HG03442 (cell line): ENCODE results near the gene CIITA.

ENCODE experiments used
- ATAC-seq: cut with Tn5 transposase; IDR thresholded peaks from one replicate; pipeline ENCODE4 v1.9.1; 2021; ENCODE audit warnings: mild to moderate bottlenecking, moderate library complexity; ENCODE audit not compliant: unreplicated experiment

The CIITA gene

GRCh38 chr16:10851512-10851911, 25.5 kb upstream of the CIITA start:
- no peak for ATAC-seq

DNA sequence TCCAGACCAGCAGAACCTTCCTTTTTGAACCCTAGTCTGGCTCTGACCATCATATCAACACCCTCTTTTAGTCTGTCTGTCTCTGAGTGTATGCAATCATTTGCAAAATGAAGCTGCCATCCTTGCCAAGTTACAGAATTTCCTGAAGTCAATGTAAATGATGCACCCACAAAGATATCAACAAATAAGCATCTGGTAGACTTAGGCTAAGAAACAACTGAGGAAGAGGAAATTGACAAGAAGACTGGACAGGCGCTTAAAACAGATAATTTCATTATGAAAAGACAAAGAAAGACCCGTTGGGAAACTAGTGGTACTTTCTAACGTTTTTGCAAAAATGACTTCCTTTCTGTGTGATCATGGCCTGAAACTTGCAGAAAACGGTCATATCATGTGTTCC, 24.7 kb upstream of the CIITA start:
- no peak for ATAC-seq

DNA sequence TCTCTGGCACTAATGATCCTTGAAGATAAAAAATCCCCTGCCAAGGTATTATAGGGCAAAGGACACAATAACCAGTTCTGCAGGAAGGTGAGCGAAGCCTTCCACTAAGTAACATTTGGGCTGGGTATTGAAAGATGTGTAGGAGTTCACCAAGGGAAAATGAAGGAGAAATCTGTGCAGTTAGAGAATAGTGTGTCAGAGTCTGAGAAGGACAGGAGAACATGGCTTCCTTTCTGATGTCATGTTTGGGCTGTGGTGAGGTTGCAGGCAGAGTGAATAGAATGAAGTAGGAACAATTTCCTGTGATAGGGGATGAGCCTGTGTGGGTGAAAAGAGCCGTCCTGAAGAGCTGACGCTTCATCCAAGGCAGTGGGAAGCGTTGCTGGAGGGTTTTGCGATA, 24.1 kb upstream of the CIITA start:
- no peak for ATAC-seq

DNA sequence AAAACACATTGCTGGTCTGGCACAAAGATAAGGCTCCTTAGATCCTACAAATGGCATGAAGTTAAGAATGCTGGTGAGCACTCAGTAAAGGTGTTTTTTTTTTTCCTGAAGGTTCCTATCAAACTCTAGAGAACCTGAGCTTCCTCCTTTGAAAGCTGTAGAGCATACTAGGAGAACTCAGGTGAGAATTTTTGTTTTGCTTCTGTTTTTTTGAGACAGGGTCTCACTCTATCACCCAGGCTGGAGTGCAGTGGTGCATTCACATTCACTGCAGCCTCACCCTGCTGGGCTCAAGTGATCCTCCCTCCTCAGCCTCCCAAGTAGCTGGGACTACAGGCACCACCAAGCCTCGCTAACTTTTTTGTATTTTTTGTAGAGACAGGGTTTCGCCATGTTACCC, 21.0 kb upstream of the CIITA start:
- ATAC-seq, result no peak

- ATAC-seq, result no peak
Observed at GRCh38 chr16:10858203-10858602, 18.8 kb upstream of the CIITA start.

DNA sequence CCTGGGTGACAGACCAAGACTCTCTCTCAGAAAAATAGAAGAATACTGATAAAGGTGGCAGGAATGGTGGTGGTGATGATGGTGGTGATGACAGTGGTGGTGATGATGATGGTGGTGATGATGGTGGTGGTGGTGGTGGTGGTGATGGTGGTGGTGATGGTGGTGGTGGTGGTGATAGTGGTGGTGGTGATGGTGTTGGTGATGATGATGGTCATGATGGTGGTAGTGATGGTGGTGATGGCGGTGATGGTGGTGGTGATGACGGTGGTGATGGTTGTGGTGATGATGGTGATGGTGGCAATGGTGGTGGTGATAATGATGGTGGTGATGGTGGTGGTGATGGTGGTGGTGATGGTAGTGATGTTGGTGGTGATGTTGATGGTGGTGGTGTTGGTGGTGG, 18.0 kb upstream of the CIITA start:
- ATAC-seq, result no peak

- ATAC-seq, result no peak
Observed at GRCh38 chr16:10859658-10860057, 17.3 kb upstream of the CIITA start.

DNA sequence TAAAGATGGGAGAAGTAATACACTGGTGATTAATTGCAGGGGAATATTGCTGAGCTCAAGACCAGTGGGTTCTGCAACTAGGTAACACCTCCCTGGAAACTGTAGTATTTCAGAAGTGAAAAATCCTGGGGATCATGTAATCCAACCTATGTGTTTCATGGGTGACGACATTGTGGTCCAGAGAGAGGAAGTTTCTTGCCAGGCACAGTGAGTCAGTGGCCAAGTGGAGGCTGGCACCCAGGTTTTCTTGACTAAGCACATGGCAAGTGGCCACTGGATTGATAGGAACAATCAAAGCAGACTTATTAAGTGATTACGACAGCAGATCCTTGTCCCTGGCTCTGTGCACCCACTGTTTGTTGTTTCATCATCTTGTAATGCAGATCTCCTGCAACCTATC, 14.6 kb upstream of the CIITA start:
- no peak for ATAC-seq

- no peak for ATAC-seq
Observed at GRCh38 chr16:10865991-10866966, 10.7 kb upstream of the CIITA start.

GRCh38 chr16:10867199-10867598, 9.8 kb upstream of the CIITA start:
- no peak for ATAC-seq

DNA sequence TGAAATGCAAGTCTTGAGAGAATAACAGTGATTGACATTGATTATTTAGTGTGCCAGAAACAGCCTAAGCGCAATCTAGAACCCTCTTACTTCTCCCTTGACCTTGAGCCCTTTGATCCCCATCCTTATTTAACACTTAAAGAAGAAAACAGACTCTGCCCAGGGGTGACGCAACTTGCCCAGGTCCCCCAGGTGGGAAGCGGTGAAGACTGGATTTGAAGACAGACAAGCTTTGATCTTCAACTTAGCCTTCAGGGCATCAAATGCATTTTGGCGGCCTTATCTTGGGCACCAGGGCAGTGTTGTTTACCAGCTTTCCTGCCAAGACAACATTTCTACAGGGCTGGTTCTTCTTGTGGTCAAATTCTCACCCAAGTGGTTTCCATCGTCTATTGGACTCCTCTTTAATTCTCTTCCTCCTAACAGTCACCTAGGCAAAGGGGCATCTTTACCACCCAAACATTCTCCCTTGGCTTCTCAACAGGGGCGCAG, 8.9 kb upstream of the CIITA start:
- no peak for ATAC-seq

DNA sequence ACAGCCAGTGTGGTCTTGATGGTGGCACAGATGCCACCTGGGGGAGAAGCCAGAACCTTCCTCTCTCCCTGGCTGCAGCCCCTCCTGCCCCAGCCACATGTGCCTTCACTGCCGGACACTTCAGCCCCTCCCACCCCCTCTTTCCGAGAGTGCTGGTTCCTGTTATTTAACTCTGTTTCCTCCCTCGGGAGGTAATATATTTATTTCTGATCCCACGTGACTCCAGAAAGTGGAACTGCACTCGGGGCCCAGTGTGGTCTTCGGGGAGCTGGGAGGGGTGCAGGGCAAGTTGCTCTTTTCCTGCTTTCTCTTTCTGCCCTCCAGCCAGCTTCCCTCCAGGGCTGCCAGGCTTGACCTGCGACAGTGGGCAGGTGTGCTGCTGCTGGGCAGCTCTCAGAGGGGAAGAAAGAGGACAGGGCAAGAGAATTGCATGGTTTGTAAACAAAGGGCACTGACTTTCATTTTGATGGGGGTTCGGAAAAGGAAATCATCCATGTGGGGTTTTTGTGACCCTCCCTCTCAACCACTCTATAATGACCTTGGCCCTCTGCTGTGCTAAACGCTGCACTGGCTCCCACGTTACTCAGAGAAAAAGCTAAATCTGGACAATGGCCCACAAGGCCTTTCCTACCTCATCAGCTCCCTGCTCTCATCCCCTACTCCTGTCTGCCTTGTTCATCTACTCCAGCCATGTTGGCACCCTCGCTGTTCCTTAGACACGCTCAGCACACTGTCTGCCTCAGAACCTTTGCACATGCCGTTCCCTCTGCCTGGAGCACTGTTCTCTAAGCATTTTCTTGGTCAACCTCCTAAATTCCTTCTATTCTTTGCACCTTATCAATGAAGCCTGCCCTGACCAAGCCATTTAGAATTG, 8.2 kb upstream of the CIITA start:
- no peak for ATAC-seq

DNA sequence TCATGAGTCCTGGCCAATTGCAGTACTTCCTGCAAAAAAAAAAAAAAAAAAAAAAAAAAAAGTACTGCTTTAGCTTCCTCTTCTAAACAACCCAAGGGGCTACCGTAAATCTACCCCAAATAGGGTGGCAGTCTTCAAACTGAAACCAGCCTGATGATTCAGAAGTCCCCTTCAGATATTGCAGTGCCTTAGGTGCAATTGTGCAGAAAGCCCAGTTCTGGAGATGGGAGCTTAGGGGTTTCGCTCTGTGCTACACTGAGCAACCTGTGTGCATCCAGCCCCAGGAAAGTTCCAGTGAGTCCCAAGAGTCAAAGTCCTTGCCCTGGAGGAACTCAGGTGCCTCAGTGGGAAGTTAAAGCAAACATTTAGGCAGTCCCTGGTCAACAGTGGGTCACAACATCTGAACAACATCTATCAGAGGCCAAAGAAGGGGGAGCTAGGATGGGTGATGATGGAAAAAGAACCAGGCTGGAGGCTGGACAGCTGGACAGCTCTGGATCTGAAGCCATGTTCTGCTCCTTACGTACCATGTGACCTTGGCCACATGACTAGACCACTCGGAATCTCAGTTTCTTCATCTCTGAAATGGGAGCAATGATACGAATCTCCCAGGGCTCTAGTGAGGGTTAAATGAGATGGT, 6.7 kb upstream of the CIITA start:
- peak; percentile 26 for ATAC-seq

- no peak for ATAC-seq
Observed at GRCh38 chr16:10870808-10871156, 6.2 kb upstream of the CIITA start.

GRCh38 chr16:10871157-10871991, 5.6 kb upstream of the CIITA start:
- ATAC-seq, result peak; percentile 66

- ATAC-seq, result no peak
Observed at GRCh38 chr16:10876315-10876714, 687 bp upstream of the CIITA start.

DNA sequence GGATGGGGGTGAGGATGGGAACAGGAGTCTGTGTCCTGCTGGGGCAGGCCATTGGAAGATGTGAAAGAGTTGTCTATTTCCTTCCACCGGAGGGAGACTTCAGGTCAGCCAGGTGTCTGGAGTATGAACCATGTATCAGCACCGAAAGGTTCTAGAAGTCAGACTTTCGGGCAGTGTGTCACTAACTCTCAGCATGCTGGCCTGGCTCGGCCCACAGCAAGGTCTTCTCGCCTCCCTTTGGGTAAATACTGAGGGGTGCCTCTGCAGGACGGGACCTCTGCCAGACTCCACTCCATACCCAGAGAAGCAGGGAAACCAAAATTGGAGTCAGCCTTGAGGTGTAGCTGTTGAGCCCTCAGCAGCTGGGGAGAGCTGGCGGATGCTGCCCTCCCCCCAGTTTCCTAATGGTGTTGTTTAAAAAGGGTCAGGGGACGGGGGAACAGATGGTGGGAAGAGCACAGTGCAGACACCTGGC, 507 bp downstream of the CIITA start:
- ATAC-seq, result no peak

- ATAC-seq, result peak; percentile 9
Observed at GRCh38 chr16:10878328-10878643, 1.3 kb downstream of the CIITA start.

DNA sequence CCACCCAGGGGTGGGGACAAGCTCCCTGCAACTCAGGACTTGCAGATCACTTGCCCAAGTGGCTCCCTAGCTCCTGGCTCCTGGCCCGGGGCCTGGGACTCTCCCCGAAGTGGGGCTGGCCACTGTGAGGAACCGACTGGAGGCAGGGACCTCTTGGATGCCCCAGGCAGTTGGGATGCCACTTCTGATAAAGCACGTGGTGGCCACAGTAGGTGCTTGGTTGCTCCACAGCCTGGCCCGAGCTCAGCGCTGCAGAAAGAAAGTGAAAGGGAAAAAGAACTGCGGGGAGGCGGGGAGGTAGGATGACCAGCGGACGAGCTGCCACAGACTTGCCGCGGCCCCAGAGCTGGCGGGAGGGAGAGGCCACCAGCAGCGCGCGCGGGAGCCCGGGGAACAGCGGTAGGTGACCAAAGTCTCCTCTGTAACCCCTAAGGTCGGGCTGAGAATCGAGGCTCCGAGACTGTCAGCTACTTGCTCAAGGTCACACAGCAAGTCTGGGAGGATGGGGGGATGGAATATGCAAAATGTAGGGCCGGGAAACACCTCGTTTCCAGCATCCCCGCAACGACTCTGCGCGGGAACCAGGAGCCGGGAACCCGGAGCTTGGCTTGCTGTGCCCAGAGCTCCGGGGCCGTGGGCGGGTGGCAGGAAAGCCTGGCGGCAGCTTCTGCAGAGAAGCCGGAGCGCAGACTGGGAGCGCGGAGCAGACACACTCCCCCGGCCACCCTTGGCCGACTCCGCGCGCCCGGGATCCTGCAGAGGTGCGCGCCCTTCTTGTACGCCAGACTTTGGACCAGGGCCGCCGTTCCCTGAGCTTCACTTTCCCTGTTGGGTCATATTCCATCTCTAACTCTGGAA, 1.9 kb downstream of the CIITA start:
- ATAC-seq, result peak; percentile 19
